GM12891 (cell line): ENCODE data around the gene MZF1.

Source experiments
- POLR2A ChIP-seq: IDR thresholded peaks from 2 replicates; pipeline ENCODE4 v1.6.1; 2011; ENCODE audit warnings: low read depth, low read length, control low read depth
- POLR2AphosphoS5 ChIP-seq: IDR thresholded peaks from 2 replicates; pipeline ENCODE4 v1.6.1; 2011; ENCODE audit warnings: low read depth, low read length, control low read depth
- TAF1 ChIP-seq: IDR thresholded peaks from 2 replicates; pipeline ENCODE4 v1.6.1; 2011; ENCODE audit warnings: low read depth, low read length, control low read depth

GRCh38 chr19:58566989-58567388, 6.1 kb downstream of the MZF1 start:
- no peak for TF ChIP-seq POLR2A
- no peak for TF ChIP-seq POLR2AphosphoS5
- no peak for TF ChIP-seq TAF1
